IMR-90 (cell line): ENCODE measurements around the gene RASIP1. TPM values are rescaled to one million over a fixed set of nuclear protein-coding genes. Genes with fewer than 3 reads are reported as not detected.
A peak's percentile ranks its signal among the peaks of the same experiment; 100 is the strongest.

ENCODE experiments used
- ATAC-seq: fragments of 200-7000 bp; cut with Tn5 transposase; 2 replicates; pipeline ENCODE4 v1.9.1; 2020; ENCODE audit warnings: low read depth, mild to moderate bottlenecking, moderate library complexity
- BruUV-seq: library from RNA; stranded (reverse); fragments of 400-500 nt; replicated peaks from 2 replicates; lab custom pipeline; 2021; lab: Mats Ljungman, UMichigan
- CTCF ChIA-PET: fragments of 300-600 bp; formaldehyde crosslinking; extraction: SDS; loops from one replicate; lab custom pipeline; 2021; ENCODE audit warnings: antibody characterized with exemption; lab: Yijun Ruan, JAX
- POLR2A ChIA-PET: fragments of 300-600 bp; sonication (Branson Sonifier 250); formaldehyde crosslinking; loops from one replicate; lab custom pipeline; 2022; ENCODE audit warnings: antibody characterized with exemption; ENCODE audit not compliant: unreplicated experiment; lab: Charles Lee
- DNase-seq: peaks from one replicate; pipeline ENCODE4 v3.0.0; 2013
- H2AFZ ChIP-seq: replicated peaks from 2 replicates; pipeline ENCODE3; 2013; ENCODE audit warnings: low read length, mild to moderate bottlenecking; ENCODE audit not compliant: poor library complexity
- H2AK5ac ChIP-seq: 2 replicates; pipeline ENCODE4 v1.6.1; 2013; ENCODE audit warnings: low read depth, low read length, inconsistent platforms
- H2AK9ac ChIP-seq: replicated peaks from 2 replicates; pipeline ENCODE3; 2013; ENCODE audit warnings: mild to moderate bottlenecking, low read depth, low read length, moderate library complexity; ENCODE audit not compliant: poor library complexity
- H2BK120ac ChIP-seq: 2 replicates; pipeline ENCODE4 v1.6.1; 2013; ENCODE audit warnings: low read depth, low read length, inconsistent platforms
- H2BK15ac ChIP-seq: 3 replicates; pipeline ENCODE4 v1.6.1; 2013; ENCODE audit warnings: low read depth, low read length, inconsistent platforms
- H2BK20ac ChIP-seq: 2 replicates; pipeline ENCODE4 v1.6.1; 2013; ENCODE audit warnings: low read depth, mild to moderate bottlenecking, inconsistent platforms, low read length, moderate library complexity
- H2BK5ac ChIP-seq: 2 replicates; pipeline ENCODE4 v1.6.1; 2013; ENCODE audit warnings: mild to moderate bottlenecking, low read depth, low read length, inconsistent platforms; ENCODE audit not compliant: poor library complexity, severe bottlenecking
- H3K14ac ChIP-seq: replicated peaks from 2 replicates; pipeline ENCODE4 v1.6.1; 2013; ENCODE audit warnings: low read depth, low read length, inconsistent platforms
- H3K18ac ChIP-seq: 2 replicates; pipeline ENCODE4 v1.6.1; 2013; ENCODE audit warnings: low read depth, low read length, control low read depth
- H3K23ac ChIP-seq: 2 replicates; pipeline ENCODE4 v1.6.1; 2013; ENCODE audit warnings: low read depth, low read length, inconsistent platforms
- H3K27ac ChIP-seq: 2 replicates; pipeline ENCODE4 v1.5.1; 2013; ENCODE audit warnings: mild to moderate bottlenecking, control low read depth, low read length; ENCODE audit not compliant: insufficient read depth
- H3K27me3 ChIP-seq: 2 replicates; pipeline ENCODE4 v1.6.1; 2013; ENCODE audit warnings: low read length; ENCODE audit not compliant: control insufficient read depth, insufficient read depth
- H3K36me3 ChIP-seq: 2 replicates; pipeline ENCODE4 v1.6.1; 2013; ENCODE audit warnings: low read length, mixed read lengths; ENCODE audit not compliant: control insufficient read depth, insufficient read depth
- H3K4ac ChIP-seq: 2 replicates; pipeline ENCODE4 v1.6.1; 2013; ENCODE audit warnings: low read depth, low read length, inconsistent platforms
- H3K4me1 ChIP-seq: 2 replicates; pipeline ENCODE4 v1.6.1; 2013; ENCODE audit warnings: low read length, mixed read lengths; ENCODE audit not compliant: control insufficient read depth, insufficient read depth
- H3K4me2 ChIP-seq: 2 replicates; pipeline ENCODE4 v1.6.1; 2013; ENCODE audit warnings: low read depth, mild to moderate bottlenecking, control low read depth, low read length, moderate library complexity
- H3K4me3 ChIP-seq: 2 replicates; pipeline ENCODE4 v1.5.1; 2013; ENCODE audit warnings: low read depth, mild to moderate bottlenecking, control low read depth, low read length, moderate library complexity; ENCODE audit not compliant: insufficient read depth
- H3K56ac ChIP-seq: 2 replicates; pipeline ENCODE4 v1.6.1; 2013; ENCODE audit warnings: low read length, inconsistent platforms; ENCODE audit not compliant: insufficient read depth; ENCODE audit errors: extremely low read depth
- H3K79me1 ChIP-seq, 2 experiments: 2 replicates each; pipeline ENCODE4 v1.6.1; 2013; ENCODE audit warnings: low read length in 2 of 2, inconsistent platforms in 1 of 2, low read depth in 1 of 2
- H3K9ac ChIP-seq: 2 replicates; pipeline ENCODE4 v1.6.1; 2013; ENCODE audit warnings: low read depth, low read length, control low read depth
- H3K9me1 ChIP-seq: 2 replicates; pipeline ENCODE4 v1.6.1; 2013; ENCODE audit warnings: low read length, inconsistent platforms; ENCODE audit not compliant: insufficient read depth
- H3K9me3 ChIP-seq: 2 replicates; pipeline ENCODE4 v1.6.1; 2013; ENCODE audit warnings: low read length; ENCODE audit not compliant: control insufficient read depth, insufficient read depth
- H4K20me1 ChIP-seq: 2 replicates; pipeline ENCODE4 v1.6.1; 2013; ENCODE audit warnings: low read length, inconsistent platforms; ENCODE audit not compliant: insufficient read depth
- H4K5ac ChIP-seq: 2 replicates; pipeline ENCODE4 v1.6.1; 2013; ENCODE audit warnings: mild to moderate bottlenecking, low read depth, low read length, control low read depth
- H4K8ac ChIP-seq, 2 experiments: 2 replicates each; pipeline ENCODE4 v1.6.1; 2013; ENCODE audit warnings: low read depth in 2 of 2, low read length in 2 of 2, control low read depth in 1 of 2, inconsistent platforms in 1 of 2
- H4K91ac ChIP-seq: 2 replicates; pipeline ENCODE4 v1.6.1; 2013; ENCODE audit warnings: low read depth, low read length, inconsistent platforms; ENCODE audit not compliant: insufficient read depth
- BHLHE40 ChIP-seq: fragments of 150-350 bp; IDR thresholded peaks from 2 replicates; pipeline ENCODE4 v1.6.1; 2016; ENCODE audit warnings: mild to moderate bottlenecking, low read depth, low read length
- CHD1 ChIP-seq: IDR thresholded peaks from 2 replicates; pipeline ENCODE4 v1.6.1; 2012; ENCODE audit warnings: low read depth, low read length, improper control_type of control experiment
- ELK1 ChIP-seq: fragments of 150-350 bp; IDR thresholded peaks from 2 replicates; pipeline ENCODE4 v1.6.1; 2016; ENCODE audit warnings: low read depth, mild to moderate bottlenecking, low read length, moderate library complexity, borderline replicate concordance
- FOS ChIP-seq: fragments of 150-350 bp; IDR thresholded peaks from 2 replicates; pipeline ENCODE4 v1.6.1; 2016; ENCODE audit warnings: low read depth, low read length
- MAFK ChIP-seq: IDR thresholded peaks from 2 replicates; pipeline ENCODE4 v1.6.1; 2012; ENCODE audit warnings: low read depth, low read length, improper control_type of control experiment
- MAZ ChIP-seq: IDR thresholded peaks from 2 replicates; pipeline ENCODE4 v1.6.1; 2012; ENCODE audit warnings: low read depth, mild to moderate bottlenecking, low read length, improper control_type of control experiment, moderate library complexity, borderline replicate concordance
- MXI1 ChIP-seq: IDR thresholded peaks from 2 replicates; pipeline ENCODE4 v1.6.1; 2012; ENCODE audit warnings: low read depth, mild to moderate bottlenecking, low read length, moderate library complexity, borderline replicate concordance
- NFE2L2 ChIP-seq: fragments of 150-350 bp; IDR thresholded peaks from 2 replicates; pipeline ENCODE4 v1.6.1; 2016; ENCODE audit warnings: low read depth, mild to moderate bottlenecking, low read length
- POLR2A ChIP-seq: IDR thresholded peaks from 2 replicates; pipeline ENCODE4 v1.6.1; 2012; ENCODE audit warnings: mild to moderate bottlenecking, low read depth, low read length
- RAD21 ChIP-seq: IDR thresholded peaks from 2 replicates; pipeline ENCODE4 v1.6.1; 2012; ENCODE audit warnings: low read length, improper control_type of control experiment
- RCOR1 ChIP-seq: IDR thresholded peaks from 2 replicates; pipeline ENCODE4 v1.6.1; 2012; ENCODE audit warnings: mild to moderate bottlenecking, low read length, improper control_type of control experiment; ENCODE audit not compliant: insufficient replicate concordance
- RFX5 ChIP-seq: IDR thresholded peaks from 2 replicates; pipeline ENCODE4 v1.8.0; 2012; ENCODE audit warnings: low read depth, mild to moderate bottlenecking, low read length, moderate library complexity
- SMC3 ChIP-seq: fragments of 150-350 bp; IDR thresholded peaks from 2 replicates; pipeline ENCODE4 v1.6.1; 2016; ENCODE audit warnings: low read depth, mild to moderate bottlenecking, antibody characterized with exemption, low read length, moderate library complexity
- WGBS, 2 experiments: methylation state at CpG; one replicate each; pipeline versions ENCODE4 v1.1.5 to v1.1.7; 2013; ENCODE audit warnings: missing lambda C conversion rate in 2 of 2; ENCODE audit not compliant: insufficient read length in 1 of 2; ENCODE audit errors: extremely low coverage in 2 of 2; 5-methylcytosine and 5-hydroxymethylcytosine counted together
- dilution Hi-C: fragments of 300-500 bp; cut with HindIII; formaldehyde crosslinking; loops from one replicate; pipeline ENCODE4 v1.14.3; 2018; ENCODE audit warnings: low sequenced_read_pairs; ENCODE audit not compliant: unreplicated experiment
- in situ Hi-C: fragments of 300-500 bp; cut with MboI; formaldehyde crosslinking; loops from 3 replicates; pipeline ENCODE4 v1.14.3; 2019; ENCODE audit warnings: low sequenced_read_pairs, inconsistent platforms, mixed read lengths
- intact Hi-C: fragments of 100-400 bp; cut with micrococcal nuclease; formaldehyde crosslinking; loops from 2 replicates; pipeline ENCODE4 v1.10.0; 2022
- polyA plus RNA-seq, 3 experiments: library from polyadenylated mRNA; depleted of rRNA; stranded (reverse); fragments of >200 nt; gene quantifications; 2 replicates each; pipeline ENCODE4 v1.2.3, GENCODE V29; 2012; ENCODE audit warnings: low replicate concordance in 1 of 3
- total RNA-seq: library from RNA; depleted of rRNA; stranded (reverse); fragments of >200 nt; gene quantifications from 2 replicates; pipeline ENCODE4 v1.2.3, GENCODE V29; 2012
- TF ChIP-seq, protein P1 (sequence below): conservative IDR thresholded peaks from 2 replicates; pipeline ENCODE4 v1.5.1; 2012; ENCODE audit warnings: mild to moderate bottlenecking, low read depth, low read length, improper control_type of control experiment

Gene RASIP1
- total and polyA plus RNA-seq, 2 of the 4 experiments (the other 2 are of a cell fraction): 0.18 to 0.51 TPM

DNA sequence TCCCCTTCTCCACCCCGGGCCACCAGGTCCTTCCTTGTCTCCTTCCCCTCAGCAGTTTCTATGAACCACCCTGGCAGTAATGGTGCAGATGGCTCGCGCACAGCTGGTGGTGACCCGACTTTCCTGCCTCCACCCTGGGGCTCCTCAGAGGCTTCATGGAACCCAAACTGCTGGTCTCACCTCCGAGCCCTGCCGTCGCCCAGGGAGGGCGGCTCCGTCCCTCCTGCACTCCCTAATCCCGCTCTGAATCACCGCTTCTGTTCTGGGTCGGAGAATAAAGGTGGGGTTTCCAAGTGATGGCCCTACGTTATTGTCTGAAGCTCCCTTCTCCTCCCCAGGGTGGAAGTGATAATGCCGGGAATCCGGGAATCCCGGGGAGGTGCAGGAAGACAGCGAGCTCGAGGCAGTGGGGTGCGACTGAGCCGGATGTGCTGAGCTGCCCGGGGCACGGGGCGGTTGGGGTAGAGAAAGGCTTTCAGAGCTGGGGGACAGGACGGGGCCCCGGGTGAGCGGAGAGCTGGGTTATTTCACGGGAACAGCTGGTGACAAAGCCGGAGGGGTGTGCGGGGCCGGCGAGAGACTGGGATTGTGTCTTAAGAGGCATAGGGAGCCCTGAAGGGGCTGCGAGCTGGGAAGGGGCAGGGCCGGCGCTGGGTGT, 43.9 kb downstream of the RASIP1 start:
- POLR2A ChIA-PET: no interaction called here
- Histone ChIP-seq H2BK120ac (no peak overlapping the region), H3K36me3 (no peaks in the 10 kb centered on the region), H3K4me1 (peaks cover 4% of the 10 kb centered on the region), H3K18ac (no peak overlapping the region), H3K27me3 (peaks cover 12% of the 10 kb centered on the region), H2AK9ac (peak overlapping the region; percentile 55), H3K79me1 (no peaks in the 10 kb centered on the region), H4K20me1 (no peaks in the 10 kb centered on the region), H3K56ac (no peak overlapping the region), H3K9me3 (no peaks in the 10 kb centered on the region), H4K5ac (no peak overlapping the region), H3K4ac (no peak overlapping the region), H3K9ac (no peak overlapping the region), H4K91ac (no peak overlapping the region), H2BK20ac (no peak overlapping the region), H2BK15ac (no peak overlapping the region), H2AK5ac (no peak overlapping the region), H3K4me3 (no peak overlapping the region), H4K8ac (no peak overlapping the region), H3K27ac (no peak overlapping the region), H3K4me2 (no peak overlapping the region; the same call in 1 of the 2 replicates), H2AFZ (peak overlapping the region; percentile 84), H3K23ac (no peak overlapping the region), H3K9me1 (no peaks in the 10 kb centered on the region), H3K14ac (no peak overlapping the region), H2BK5ac (no peak overlapping the region)
- DNase-seq: no peak
- intact Hi-C loops (no loop called here), dilution Hi-C loops (no loop called here), in situ Hi-C loops (no loop called here)
- 16% methylated on average over 6 of the region's 34 CpGs; no CpG with 5 or more reads in 1 of the 2 experiments for WGBS, 2 experiments
- TF ChIP-seq CHD1: no peak
- no peak for TF ChIP-seq RAD21
- no peak for TF ChIP-seq MAZ
- no peak for TF ChIP-seq RFX5
- TF ChIP-seq BHLHE40: no peak
- TF ChIP-seq, protein P1, sequence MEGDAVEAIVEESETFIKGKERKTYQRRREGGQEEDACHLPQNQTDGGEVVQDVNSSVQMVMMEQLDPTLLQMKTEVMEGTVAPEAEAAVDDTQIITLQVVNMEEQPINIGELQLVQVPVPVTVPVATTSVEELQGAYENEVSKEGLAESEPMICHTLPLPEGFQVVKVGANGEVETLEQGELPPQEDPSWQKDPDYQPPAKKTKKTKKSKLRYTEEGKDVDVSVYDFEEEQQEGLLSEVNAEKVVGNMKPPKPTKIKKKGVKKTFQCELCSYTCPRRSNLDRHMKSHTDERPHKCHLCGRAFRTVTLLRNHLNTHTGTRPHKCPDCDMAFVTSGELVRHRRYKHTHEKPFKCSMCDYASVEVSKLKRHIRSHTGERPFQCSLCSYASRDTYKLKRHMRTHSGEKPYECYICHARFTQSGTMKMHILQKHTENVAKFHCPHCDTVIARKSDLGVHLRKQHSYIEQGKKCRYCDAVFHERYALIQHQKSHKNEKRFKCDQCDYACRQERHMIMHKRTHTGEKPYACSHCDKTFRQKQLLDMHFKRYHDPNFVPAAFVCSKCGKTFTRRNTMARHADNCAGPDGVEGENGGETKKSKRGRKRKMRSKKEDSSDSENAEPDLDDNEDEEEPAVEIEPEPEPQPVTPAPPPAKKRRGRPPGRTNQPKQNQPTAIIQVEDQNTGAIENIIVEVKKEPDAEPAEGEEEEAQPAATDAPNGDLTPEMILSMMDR: no peak
- no peak for TF ChIP-seq NFE2L2
- TF ChIP-seq RCOR1: no peak
- TF ChIP-seq ELK1: no peak
- no peak for TF ChIP-seq MXI1
- TF ChIP-seq FOS: no peak
- TF ChIP-seq SMC3: no peak
- no peak for TF ChIP-seq POLR2A
- TF ChIP-seq MAFK: no peak
- no TSS peak for BruUV-seq
- ATAC-seq: no peak; the same call in 1 of the 2 replicates
- CTCF ChIA-PET: interaction anchor here (1.0 kb wide), 1 partner anchor 16 kb away, joined by 3 read pairs; no protein-coding TSS in a partner anchor
